Activated CD8-positive, alpha-beta T cell treated with anti-CD3 and anti-CD28 coated beads, Interleukin-2, amount 10 ng/mL, durations not matched to agents 7 days and 5 days (primary cell): ENCODE data around the gene RFESD. TPM values are rescaled to one million over a fixed set of nuclear protein-coding genes. Genes with fewer than 3 reads are reported as not detected.
"Not testable (repeated sequence)": the region's sequence is repeated elsewhere in the genome, so short reads cannot be mapped to it uniquely, and the experiment has no call there.

Source experiments
- ATAC-seq: fragments of 150-1000 bp; cut with Tn5 transposase; one replicate; pipeline ENCODE4 v1.10.0; 2021; ENCODE audit warnings: moderate library complexity
- CTCF ChIA-PET: fragments of 350-600 bp; sonication (Branson Sonifier 250); formaldehyde crosslinking; loops from one replicate; lab custom pipeline; 2021; ENCODE audit warnings: antibody characterized with exemption; lab: Charles Lee
- POLR2A ChIA-PET: fragments of 350-600 bp; sonication (Branson Sonifier 250); formaldehyde crosslinking; loops from one replicate; lab custom pipeline; 2021; ENCODE audit warnings: antibody characterized with exemption; lab: Charles Lee
- DNase-seq: peaks from one replicate; pipeline ENCODE4 v3.0.0-alpha.2; 2020
- H3K27ac Mint-ChIP-seq: one replicate; pipeline ENCODE4 v1.8.0; 2021; ENCODE audit warnings: mild to moderate bottlenecking, mixed read lengths
- H3K27me3 Mint-ChIP-seq: one replicate; pipeline ENCODE4 v1.8.0; 2021; ENCODE audit warnings: low read depth, mixed read lengths
- H3K36me3 Mint-ChIP-seq: one replicate; pipeline ENCODE4 v1.8.0; 2021; ENCODE audit warnings: low read depth, mixed read lengths
- H3K4me1 Mint-ChIP-seq: one replicate; pipeline ENCODE4 v1.8.0; 2021; ENCODE audit warnings: low read depth, mixed read lengths
- H3K4me3 Mint-ChIP-seq: one replicate; pipeline ENCODE4 v1.8.0; 2021; ENCODE audit warnings: mild to moderate bottlenecking, mixed read lengths
- H3K9me3 Mint-ChIP-seq: one replicate; pipeline ENCODE4 v1.8.0; 2022; ENCODE audit warnings: mixed read lengths; ENCODE audit not compliant: insufficient read depth
- total RNA-seq, 2 experiments: library from RNA; stranded (reverse); gene quantifications; one replicate each; pipeline ENCODE4 v1.2.3, GENCODE V29; 2021

RFESD gene
- total RNA-seq, 2 experiments from 2014 or later = 4.9 to 5.1 TPM

DNA sequence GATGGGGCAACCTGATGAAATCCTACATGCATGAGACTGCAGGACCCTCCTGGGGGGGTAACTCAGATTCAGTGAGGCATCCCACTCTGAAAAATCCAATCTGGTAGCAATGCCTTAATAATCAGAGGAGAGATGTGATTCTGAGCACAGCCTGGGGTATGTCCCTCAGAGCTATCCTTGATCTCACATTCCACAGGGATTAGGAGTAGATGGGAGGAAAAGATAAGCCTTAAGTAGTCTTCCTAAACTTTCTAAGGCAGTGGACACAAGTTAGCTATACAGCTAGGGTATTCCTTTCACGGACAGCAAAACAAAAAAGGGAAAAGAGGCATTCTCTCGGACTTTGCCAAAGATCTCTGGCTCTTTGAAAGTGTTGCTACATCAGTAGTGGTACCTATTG, 40.1 kb downstream of the RFESD start:
- H3K27ac Mint-ChIP-seq = no peak overlapping the region
- ChIA-PET CTCF (no interaction called here), POLR2A (no interaction called here)
- H3K27me3 Mint-ChIP-seq = peaks cover 24% of the 10 kb centered on the region
- DNase-seq (no peak), ATAC-seq (no peak)
- H3K4me1 Mint-ChIP-seq = no peaks in the 10 kb centered on the region
- H3K4me3 Mint-ChIP-seq = no peak overlapping the region
- no peaks in the 10 kb centered on the region for H3K36me3 Mint-ChIP-seq
- H3K9me3 Mint-ChIP-seq = no peaks in the 10 kb centered on the region

DNA sequence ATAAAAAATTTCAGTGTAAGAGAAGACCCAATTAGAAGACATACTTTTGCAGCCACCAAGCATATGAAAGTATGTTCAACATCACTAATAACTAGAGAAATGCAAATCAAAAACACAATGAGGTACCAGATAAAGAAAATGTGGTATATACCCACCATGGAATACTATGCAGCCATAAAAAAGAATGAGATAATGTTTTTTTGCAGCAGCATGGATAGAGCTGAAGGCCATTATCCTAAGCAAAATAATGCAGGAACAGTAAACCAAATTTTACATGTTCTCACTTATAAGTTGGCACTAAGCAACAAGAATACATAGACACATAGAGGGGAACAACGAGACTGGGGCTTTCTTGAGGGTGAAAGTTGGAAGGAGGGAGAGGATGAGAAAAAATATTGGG, 43.1 kb downstream of the RFESD start:
- H3K36me3 Mint-ChIP-seq = no peaks in the 10 kb centered on the region
- CTCF ChIA-PET = no interaction called here
- no peaks in the 10 kb centered on the region for H3K4me1 Mint-ChIP-seq
- DNase-seq = no peak
- peaks cover 26% of the 10 kb centered on the region for H3K27me3 Mint-ChIP-seq
- H3K9me3 Mint-ChIP-seq = no peaks in the 10 kb centered on the region
- no peak for ATAC-seq
- no peak overlapping the region for H3K27ac Mint-ChIP-seq
- H3K4me3 Mint-ChIP-seq = no peak overlapping the region
- POLR2A ChIA-PET = no interaction called here

DNA sequence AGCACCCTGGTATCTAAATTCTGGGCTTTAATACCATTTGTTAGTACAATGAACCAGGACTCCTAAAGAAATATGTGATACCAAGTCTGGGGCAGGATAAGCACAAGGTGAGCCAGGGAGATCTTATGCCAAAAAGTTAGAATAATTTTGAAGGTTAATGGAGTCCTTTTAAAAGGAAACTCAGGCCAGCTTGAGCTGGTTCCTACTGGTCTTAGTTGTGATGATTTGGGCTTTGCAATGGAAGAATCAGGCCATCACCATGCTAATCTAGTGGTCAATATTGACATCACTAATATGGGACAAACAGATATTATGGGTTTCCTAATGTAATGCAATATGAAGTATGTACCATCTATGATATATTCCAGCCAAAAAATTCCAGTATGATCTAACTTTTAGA, 43.8 kb downstream of the RFESD start:
- ATAC-seq (no peak), DNase-seq (no peak)
- Mint-ChIP-seq H3K9me3 (no peaks in the 10 kb centered on the region), H3K27ac (no peak overlapping the region), H3K36me3 (no peaks in the 10 kb centered on the region), H3K4me1 (no peaks in the 10 kb centered on the region), H3K4me3 (no peak overlapping the region), H3K27me3 (peaks cover 23% of the 10 kb centered on the region)
- CTCF ChIA-PET = no interaction called here
- POLR2A ChIA-PET = no interaction called here

DNA sequence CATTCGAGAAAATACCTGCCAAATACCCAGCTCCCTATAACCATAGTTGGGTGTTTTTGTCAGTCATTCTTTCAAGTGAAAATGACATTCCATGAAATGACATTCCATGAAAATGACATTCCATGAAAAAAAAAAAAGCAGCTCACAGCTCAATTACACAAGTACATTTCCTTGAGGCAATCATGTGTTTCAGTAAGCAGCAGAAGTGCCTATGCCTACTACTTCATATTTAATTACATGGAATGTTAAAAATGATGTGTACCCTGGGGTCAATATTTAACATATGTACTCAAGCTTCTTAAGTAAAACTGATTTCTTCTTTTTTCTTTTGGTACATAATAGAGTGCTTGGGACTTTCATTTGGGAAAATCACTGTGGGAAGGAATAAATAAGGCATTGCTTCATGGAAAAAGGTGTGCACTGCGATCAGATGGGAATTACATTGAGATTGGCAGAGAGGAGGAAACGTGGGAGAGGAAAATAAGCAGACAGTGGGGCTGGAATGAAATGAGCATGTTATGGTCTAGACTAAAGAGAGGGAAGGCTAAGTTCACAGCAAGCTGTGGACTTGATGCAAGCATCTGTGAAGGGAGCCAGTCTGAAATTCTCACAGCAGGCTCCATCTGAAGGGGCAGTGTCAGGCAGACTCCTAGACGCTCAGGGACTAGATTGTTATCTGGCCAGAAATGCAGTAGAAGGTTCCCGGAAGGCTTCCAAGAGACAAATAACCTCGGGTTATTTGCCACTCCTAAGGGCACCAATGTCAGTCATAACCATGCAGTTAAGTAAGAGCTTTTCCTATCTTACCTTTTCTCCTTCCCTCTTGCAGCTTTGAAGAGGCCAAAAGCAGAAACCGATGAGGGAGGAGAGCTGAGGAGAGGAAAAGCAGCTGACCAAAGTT, 51.5 kb downstream of the RFESD start:
- no peaks in the 10 kb centered on the region for H3K4me1 Mint-ChIP-seq
- H3K36me3 Mint-ChIP-seq = no peaks in the 10 kb centered on the region
- H3K27me3 Mint-ChIP-seq = peaks cover 36% of the 10 kb centered on the region
- H3K27ac Mint-ChIP-seq = no peak overlapping the region
- DNase-seq = no peak
- no peaks in the 10 kb centered on the region for H3K9me3 Mint-ChIP-seq
- ATAC-seq = no peak
- no peak overlapping the region for H3K4me3 Mint-ChIP-seq
- ChIA-PET CTCF (interaction anchor here (1.4 to 3.8 kb wide), 3 partner anchors 10 to 34 kb away, joined by 3 to 16 read pairs (median 3); no protein-coding TSS in a partner anchor), POLR2A (interaction anchor here (0.6 kb wide), 1 partner anchor 714 kb away, joined by 3 read pairs; no protein-coding TSS in a partner anchor)

DNA sequence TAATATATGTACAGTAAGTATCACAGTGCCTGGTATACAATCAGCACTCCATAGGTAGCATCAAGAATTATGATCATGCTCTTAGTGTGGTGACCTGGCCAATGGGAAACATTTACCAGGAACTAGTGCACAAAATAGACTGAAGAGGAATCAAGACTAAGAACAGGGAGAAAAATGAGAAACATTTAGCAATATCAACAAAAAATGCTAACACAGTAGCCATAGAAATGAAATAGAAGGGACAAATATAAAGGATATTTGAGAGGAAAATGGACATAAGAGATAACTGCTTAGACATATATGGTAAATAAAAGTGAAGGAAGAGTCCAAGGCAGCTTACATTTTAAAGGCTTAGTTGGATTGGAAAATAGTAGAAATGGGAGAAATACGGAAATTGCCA, 52.8 kb downstream of the RFESD start:
- ChIA-PET CTCF (interaction anchor here (3.8 kb wide), 1 partner anchor 35 kb away, joined by 16 read pairs; no protein-coding TSS in a partner anchor), POLR2A (no interaction called here)
- H3K27me3 Mint-ChIP-seq = peaks cover 30% of the 10 kb centered on the region
- ATAC-seq (no peak), DNase-seq (no peak)
- H3K4me1 Mint-ChIP-seq = no peaks in the 10 kb centered on the region
- H3K9me3 Mint-ChIP-seq = no peaks in the 10 kb centered on the region
- H3K4me3 Mint-ChIP-seq = no peak overlapping the region
- H3K27ac Mint-ChIP-seq = no peak overlapping the region
- H3K36me3 Mint-ChIP-seq = no peaks in the 10 kb centered on the region

DNA sequence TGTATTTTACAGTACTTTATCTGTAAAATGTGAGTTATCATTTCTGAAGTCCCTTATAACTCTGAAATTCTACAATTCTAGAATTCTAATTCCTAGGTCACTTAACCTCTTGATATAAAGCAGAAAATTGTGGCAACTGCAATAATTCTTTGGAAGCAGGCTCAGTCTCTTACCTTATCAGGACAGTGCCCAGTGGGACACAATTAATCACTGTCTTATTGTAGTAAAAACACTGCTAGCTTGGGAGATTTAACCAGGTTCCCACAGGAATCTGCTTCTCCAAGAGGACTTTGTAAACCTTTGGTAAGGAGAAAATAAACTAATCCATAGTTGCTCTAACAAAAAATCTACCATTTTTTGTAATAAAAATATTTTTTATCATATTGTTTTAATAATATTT, 54.5 kb downstream of the RFESD start:
- POLR2A ChIA-PET = no interaction called here
- H3K9me3 Mint-ChIP-seq = no peaks in the 10 kb centered on the region

DNA sequence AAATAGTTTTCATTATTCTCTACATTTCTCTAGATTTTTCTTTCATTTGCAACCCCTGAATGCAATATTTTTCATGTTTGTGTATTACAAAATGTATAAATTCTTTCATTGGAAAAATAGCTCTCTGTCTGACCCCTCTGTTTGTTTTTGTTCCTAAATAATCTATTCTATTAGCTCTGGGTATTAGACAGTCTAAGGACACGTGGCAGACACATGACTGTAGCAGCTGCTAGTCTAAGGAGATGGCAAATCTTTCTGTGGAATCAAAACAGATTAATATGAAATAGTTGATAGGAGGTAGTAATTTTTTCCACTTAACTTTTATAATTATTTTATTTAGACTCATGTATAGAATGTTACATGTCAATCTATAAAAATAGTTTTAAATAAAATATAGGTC, 57.6 kb downstream of the RFESD start:
- Mint-ChIP-seq H3K27me3 (peaks cover 12% of the 10 kb centered on the region), H3K9me3 (no peaks in the 10 kb centered on the region), H3K36me3 (no peaks in the 10 kb centered on the region), H3K4me1 (peaks cover 2% of the 10 kb centered on the region), H3K4me3 (no peak overlapping the region), H3K27ac (no peak overlapping the region)
- ChIA-PET CTCF (no interaction called here), POLR2A (no interaction called here)
- DNase-seq = no peak
- ATAC-seq = no peak

More for the DNA sequence above, 54.5 kb downstream of the RFESD start:
- CTCF ChIA-PET = no interaction called here
- H3K27ac Mint-ChIP-seq = no peak overlapping the region
- no peaks in the 10 kb centered on the region for H3K36me3 Mint-ChIP-seq
- H3K4me3 Mint-ChIP-seq = no peak overlapping the region
- H3K27me3 Mint-ChIP-seq = peaks cover 27% of the 10 kb centered on the region
- no peaks in the 10 kb centered on the region for H3K4me1 Mint-ChIP-seq
- ATAC-seq (no peak), DNase-seq (no peak)

DNA sequence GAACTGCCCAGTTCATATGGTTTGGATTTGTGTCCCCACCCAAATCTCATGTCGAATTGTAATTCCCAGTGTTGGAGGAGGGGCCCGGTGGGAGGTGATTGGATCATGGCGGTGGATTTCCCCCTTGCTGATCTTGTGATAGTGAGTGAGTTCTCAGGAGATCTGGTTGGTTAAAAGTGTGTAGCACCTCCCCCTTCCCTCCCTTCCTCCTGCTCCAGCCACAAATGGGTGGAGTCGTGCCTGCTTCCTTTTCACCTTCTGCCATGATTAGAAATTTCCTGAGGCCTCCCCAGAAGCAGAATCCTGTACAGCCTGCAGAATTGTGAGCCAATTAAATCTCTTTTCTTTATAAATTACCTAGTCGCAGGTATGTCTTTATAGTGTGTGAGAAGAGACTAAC, 59.6 kb downstream of the RFESD start:
- H3K4me1 Mint-ChIP-seq, H3K27ac Mint-ChIP-seq, DNase-seq, CTCF ChIA-PET, H3K9me3 Mint-ChIP-seq, H3K27me3 Mint-ChIP-seq, POLR2A ChIA-PET, ATAC-seq, H3K36me3 Mint-ChIP-seq, H3K4me3 Mint-ChIP-seq: not testable (repeated sequence)

DNA sequence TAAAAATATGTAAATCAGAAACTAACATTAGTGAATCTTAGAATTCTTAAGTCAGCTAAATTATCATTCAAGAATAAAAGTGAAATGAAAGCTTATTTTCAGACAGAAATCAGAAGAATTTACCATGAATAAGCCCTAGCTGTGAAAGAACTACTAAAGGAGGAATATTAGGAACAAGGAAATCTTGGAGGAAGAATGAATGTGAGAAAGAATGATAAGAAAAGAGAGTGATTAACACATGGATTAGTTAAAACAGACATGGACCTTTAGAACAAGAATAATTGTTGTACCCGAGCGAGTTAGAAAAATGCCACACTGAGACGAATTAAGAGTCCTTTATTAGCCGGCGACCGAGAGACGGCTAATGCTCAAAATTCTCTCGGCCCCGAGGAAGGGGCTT, 60.5 kb downstream of the RFESD start:
- Mint-ChIP-seq H3K9me3 (no peaks in the 10 kb centered on the region), H3K4me3 (no peak overlapping the region), H3K27ac (no peak overlapping the region), H3K4me1 (peaks cover 2% of the 10 kb centered on the region), H3K27me3 (peaks cover 4% of the 10 kb centered on the region), H3K36me3 (no peaks in the 10 kb centered on the region)
- no peak for ATAC-seq
- POLR2A ChIA-PET = no interaction called here
- DNase-seq = no peak
- CTCF ChIA-PET = no interaction called here

Other genes starting within 250 kb of the RFESD start
- gene SKIC3, start 91.8 kb upstream of the RFESD start, total RNA-seq = 10 to 100 TPM; 66.9 to 70.4 TPM
- gene ARSK, start 91.7 kb upstream of the RFESD start, total RNA-seq = 1 to 10 TPM; 4.1 to 4.6 TPM
- gene GPR150, start 26.7 kb upstream of the RFESD start, total RNA-seq = under 1 TPM; 0.74 to 0.83 TPM
- gene SPATA9, start 36.2 kb downstream of the RFESD start, total RNA-seq = not detected
- gene RHOBTB3, start 84.6 kb downstream of the RFESD start, total RNA-seq = under 1 TPM; 0.21 to 0.32 TPM
- gene GLRX, start 175.9 kb downstream of the RFESD start, total RNA-seq = 10 to 100 TPM; 65.4 to 67.4 TPM